Right lobe of liver (tissue), 6 donors: Measurements from ENCODE around the gene SMG7. TPM values are rescaled to one million over a fixed set of nuclear protein-coding genes. Genes with fewer than 3 reads are reported as not detected.

Experiments
- ATAC-seq, 4 donors: fragments of 200-7000 bp; cut with Tn5 transposase; one replicate each; pipeline ENCODE4 v1.9.1; 2020; ENCODE audit warnings: mild to moderate bottlenecking in 4 of 4, moderate library complexity in 4 of 4
- DNase-seq, 3 donors: peaks; one replicate each; pipeline ENCODE4 v3.0.0-alpha.2; 2020
- H3K27ac ChIP-seq, 3 donors: fragments of 200-600 bp; one replicate each; pipeline ENCODE4 v1.8.0; 2022
- H3K27me3 ChIP-seq, 2 donors: fragments of 200-600 bp; one replicate each; pipeline ENCODE4 v1.8.0; 2022
- H3K36me3 ChIP-seq, 4 donors: fragments of 200-600 bp; sonication (generic) in 1 of 4; one replicate each; pipeline versions ENCODE4 v1.5.1 to v1.8.0; 2017 to 2022; ENCODE audit warnings: control low read depth in 1 of 4
- H3K4me1 ChIP-seq, 4 donors: fragments of 200-600 bp; sonication (generic) in 1 of 4; one replicate each; pipeline versions ENCODE4 v1.5.1 to v1.8.0; 2017 to 2022; ENCODE audit warnings: control low read depth in 1 of 4
- H3K4me3 ChIP-seq, 3 donors: fragments of 200-600 bp; one replicate each; pipeline ENCODE4 v1.8.0; 2022
- H3K9me3 ChIP-seq, 4 donors: fragments of 200-600 bp; sonication (generic) in 1 of 4; one replicate each; pipeline versions ENCODE4 v1.5.1 to v1.8.0; 2017 to 2022; ENCODE audit warnings: control low read depth in 1 of 4
- POLR2A ChIP-seq: fragments of 450-650 bp; IDR thresholded peaks from one replicate; pipeline ENCODE4 v1.6.1; 2017; ENCODE audit warnings: antibody characterized with exemption, mild to moderate bottlenecking
- WGBS: methylation state at CpG from one replicate; pipeline ENCODE4 v1.1.6; 2018; ENCODE audit warnings: low coverage, low lambda C conversion rate; ENCODE audit not compliant: insufficient coverage; ENCODE audit errors: missing lambda C conversion rate; 5-methylcytosine and 5-hydroxymethylcytosine counted together
- intact Hi-C, 2 donors: fragments of 100-400 bp; cut with DNase I; formaldehyde crosslinking; loops; one replicate each; pipeline versions ENCODE4 v1.11.2 to v1.14.1; 2022
- total RNA-seq, 6 experiments: library from RNA; depleted of rRNA in 2 of 6; stranded (reverse); fragments of >200 nt in 2 of 6; fragmentation: NEBNext Ultra II Directional in 3 of 6; extraction: Animal tissue kit (Norgen Biotek cat#: 25700) in 3 of 6; gene quantifications; one replicate each; pipeline versions ENCODE4 v1.1.0 to v1.2.4, GENCODE V29; 2016 to 2023
- TF ChIP-seq, protein P1 (sequence below), 4 donors: fragments of 200-600 bp in 3 of 4; fragments of 450-650 bp in 1 of 4; IDR thresholded peaks; one replicate each; pipeline versions ENCODE4 v1.5.1 to v1.8.0; 2016 to 2022; ENCODE audit warnings: antibody characterized with exemption in 4 of 4, mild to moderate bottlenecking in 2 of 4
- donor health status: DM: no; HTN: yes; CAD: no.
- donor health status: DM: no; HTN: no; CAD: no.
- donor health status: DM: no; HTN: no; CAD: no.
- donor health status: DM: no; HTN: yes; CAD: no.
- donor health status: DM: no; HTN: yes; CAD: no.

Gene SMG7
- total RNA-seq, 6 experiments from 2014 or later = 23.5 to 35.3 (median 25.2) TPM

- WGBS = 74% methylated on average over 5 of the region's 5 CpGs
- intact Hi-C loops = loop anchor here in 1 of 2 donors (5.0 kb wide), 1 partner anchor 72 kb away; the partner anchor contains the start of gene SMG7
- H3K4me3 ChIP-seq = no peak overlapping the region
- DNase-seq (peak in 1 of 3 donors; percentile 53), ATAC-seq (peak in 2 of 4 donors; percentile 6 to 76)
- H3K9me3 ChIP-seq = no peaks in the 10 kb centered on the region
- no peak overlapping the region for H3K27ac ChIP-seq
- no peaks in the 10 kb centered on the region for H3K27me3 ChIP-seq
- TF ChIP-seq POLR2A = no peak
- TF ChIP-seq, protein P1, sequence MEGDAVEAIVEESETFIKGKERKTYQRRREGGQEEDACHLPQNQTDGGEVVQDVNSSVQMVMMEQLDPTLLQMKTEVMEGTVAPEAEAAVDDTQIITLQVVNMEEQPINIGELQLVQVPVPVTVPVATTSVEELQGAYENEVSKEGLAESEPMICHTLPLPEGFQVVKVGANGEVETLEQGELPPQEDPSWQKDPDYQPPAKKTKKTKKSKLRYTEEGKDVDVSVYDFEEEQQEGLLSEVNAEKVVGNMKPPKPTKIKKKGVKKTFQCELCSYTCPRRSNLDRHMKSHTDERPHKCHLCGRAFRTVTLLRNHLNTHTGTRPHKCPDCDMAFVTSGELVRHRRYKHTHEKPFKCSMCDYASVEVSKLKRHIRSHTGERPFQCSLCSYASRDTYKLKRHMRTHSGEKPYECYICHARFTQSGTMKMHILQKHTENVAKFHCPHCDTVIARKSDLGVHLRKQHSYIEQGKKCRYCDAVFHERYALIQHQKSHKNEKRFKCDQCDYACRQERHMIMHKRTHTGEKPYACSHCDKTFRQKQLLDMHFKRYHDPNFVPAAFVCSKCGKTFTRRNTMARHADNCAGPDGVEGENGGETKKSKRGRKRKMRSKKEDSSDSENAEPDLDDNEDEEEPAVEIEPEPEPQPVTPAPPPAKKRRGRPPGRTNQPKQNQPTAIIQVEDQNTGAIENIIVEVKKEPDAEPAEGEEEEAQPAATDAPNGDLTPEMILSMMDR (IDR thresholded peaks at IDR 0.05) = no peak
- peaks cover 0 to 75% (median 31%) of the 10 kb centered on the region in 4 donors for H3K36me3 ChIP-seq
- H3K4me1 ChIP-seq = no peaks in the 10 kb centered on the region
These were observed 72.4 kb downstream of the SMG7 start for GRCh38 chr1:183544598-183545297.

GRCh38 chr1:183546427-183546826 lies 74.1 kb downstream of the SMG7 start:
- Histone ChIP-seq H3K36me3 (peaks cover 0 to 74% (median 31%) of the 10 kb centered on the region in 4 donors), H3K4me1 (no peaks in the 10 kb centered on the region), H3K4me3 (no peak overlapping the region), H3K27me3 (no peaks in the 10 kb centered on the region), H3K27ac (no peak overlapping the region), H3K9me3 (no peaks in the 10 kb centered on the region)
- TF ChIP-seq, protein P1 (IDR thresholded peaks at IDR 0.05) = no peak
- TF ChIP-seq POLR2A = no peak
- 75% methylated on average over 1 of the region's 2 CpGs for WGBS
- no peak for ATAC-seq
- intact Hi-C loops = no loop called here
- DNase-seq = no peak

- Histone ChIP-seq H3K9me3 (no peaks in the 10 kb centered on the region), H3K4me3 (no peak overlapping the region), H3K36me3 (peaks cover 0 to 75% (median 37%) of the 10 kb centered on the region in 4 donors), H3K4me1 (no peaks in the 10 kb centered on the region), H3K27ac (no peak overlapping the region), H3K27me3 (no peaks in the 10 kb centered on the region)
- no peak for DNase-seq
- 83% methylated on average over 1 of the region's 1 CpG for WGBS
- ATAC-seq = no peak
- intact Hi-C loops = no loop called here
- TF ChIP-seq, protein P1 (IDR thresholded peaks at IDR 0.05) = no peak
- no peak for TF ChIP-seq POLR2A
These were observed 75.8 kb downstream of the SMG7 start for GRCh38 chr1:183548116-183548515.

GRCh38 chr1:183550915-183551314 lies 78.6 kb downstream of the SMG7 start:
- Histone ChIP-seq H3K9me3 (no peaks in the 10 kb centered on the region), H3K27ac (no peak overlapping the region), H3K4me1 (no peaks in the 10 kb centered on the region), H3K36me3 (peaks cover 0 to 60% (median 32%) of the 10 kb centered on the region in 4 donors), H3K27me3 (no peaks in the 10 kb centered on the region), H3K4me3 (no peak overlapping the region)
- intact Hi-C loops = no loop called here
- ATAC-seq = no peak
- TF ChIP-seq, protein P1 (IDR thresholded peaks at IDR 0.05) = no peak
- TF ChIP-seq POLR2A = no peak
- no peak for DNase-seq
- 50% methylated on average over 3 of the region's 3 CpGs for WGBS
